Endodermal cell (in vitro differentiated cells): ENCODE measurements around the gene GAL3ST2. TPM values are rescaled to one million over a fixed set of nuclear protein-coding genes. Genes with fewer than 3 reads are reported as not detected.

ENCODE experiments used
- DNase-seq: peaks from one replicate; pipeline ENCODE4 v3.0.0-alpha.2; 2017
- H3K27ac ChIP-seq: 2 replicates; pipeline ENCODE4 v1.5.1; 2013; ENCODE audit warnings: mild to moderate bottlenecking, low read depth, low read length, moderate library complexity
- H3K27me3 ChIP-seq: 2 replicates; pipeline ENCODE4 v1.6.1; 2013; ENCODE audit warnings: mild to moderate bottlenecking, low read length, moderate library complexity; ENCODE audit not compliant: insufficient read depth, control insufficient read depth, poor library complexity, severe bottlenecking
- H3K36me3 ChIP-seq: 2 replicates; pipeline ENCODE4 v1.7.0; 2013; ENCODE audit warnings: mild to moderate bottlenecking, low read length, moderate library complexity; ENCODE audit not compliant: control insufficient read depth, insufficient read depth
- H3K4me1 ChIP-seq: one replicate; pipeline ENCODE4 v1.7.0; 2013; ENCODE audit warnings: low read length; ENCODE audit not compliant: control insufficient read depth, insufficient read depth
- H3K4me3 ChIP-seq: 2 replicates; pipeline ENCODE4 v1.5.1; 2013; ENCODE audit warnings: mild to moderate bottlenecking, low read length, moderate library complexity
- H3K9ac ChIP-seq: 2 replicates; pipeline ENCODE4 v1.6.1; 2013; ENCODE audit warnings: mild to moderate bottlenecking, low read length, moderate library complexity; ENCODE audit not compliant: poor library complexity, severe bottlenecking; ENCODE audit errors: extremely low read depth
- H3K9me3 ChIP-seq: 2 replicates; pipeline ENCODE4 v1.6.1; 2013; ENCODE audit warnings: mild to moderate bottlenecking, low read length, moderate library complexity; ENCODE audit not compliant: control insufficient read depth
- H3K27ac Mint-ChIP-seq: 2 replicates; pipeline ENCODE4 v1.8.0; 2020; ENCODE audit warnings: mixed read lengths
- H3K27me3 Mint-ChIP-seq: 2 replicates; pipeline ENCODE4 v1.8.0; 2021; ENCODE audit warnings: mild to moderate bottlenecking, mixed read lengths; ENCODE audit not compliant: insufficient read depth
- H3K36me3 Mint-ChIP-seq: 2 replicates; pipeline ENCODE4 v1.8.0; 2020; ENCODE audit warnings: low read depth, mixed read lengths
- H3K4me1 Mint-ChIP-seq: 2 replicates; pipeline ENCODE4 v1.8.0; 2020; ENCODE audit warnings: mixed read lengths
- H3K4me3 Mint-ChIP-seq: 2 replicates; pipeline ENCODE4 v1.8.0; 2020; ENCODE audit warnings: mild to moderate bottlenecking, moderate library complexity, mixed read lengths
- H3K9me3 Mint-ChIP-seq: 2 replicates; pipeline ENCODE4 v1.8.0; 2020; ENCODE audit warnings: mild to moderate bottlenecking, mixed read lengths
- WGBS, 2 experiments: methylation state at CpG; one replicate each; pipeline versions ENCODE4 v1.1.5 to v1.1.7; 2013; ENCODE audit warnings: missing lambda C conversion rate in 2 of 2, mixed read lengths in 1 of 2; ENCODE audit not compliant: insufficient coverage in 1 of 2, insufficient read length in 1 of 2; 5-methylcytosine and 5-hydroxymethylcytosine counted together
- total RNA-seq, 2 donors: library from RNA; stranded (reverse); fragmentation: NEBNext Ultra II Directional in 1 of 2; extraction: Animal tissue kit (Norgen Biotek cat#: 25700) in 1 of 2; gene quantifications; 2 replicates in 1 of 2; 3 replicates in 1 of 2; pipeline ENCODE4 v1.2.1, GENCODE V29; 2021
- TF ChIP-seq, protein P1 (sequence below): fragments of 200-600 bp; sonication (generic); conservative IDR thresholded peaks from 2 replicates; pipeline ENCODE4 v1.5.0; 2021; ENCODE audit warnings: antibody characterized with exemption, mild to moderate bottlenecking

The GAL3ST2 gene
- total RNA-seq, 2 donors from 2014 or later: 0.57 to 0.91 TPM

DNA sequence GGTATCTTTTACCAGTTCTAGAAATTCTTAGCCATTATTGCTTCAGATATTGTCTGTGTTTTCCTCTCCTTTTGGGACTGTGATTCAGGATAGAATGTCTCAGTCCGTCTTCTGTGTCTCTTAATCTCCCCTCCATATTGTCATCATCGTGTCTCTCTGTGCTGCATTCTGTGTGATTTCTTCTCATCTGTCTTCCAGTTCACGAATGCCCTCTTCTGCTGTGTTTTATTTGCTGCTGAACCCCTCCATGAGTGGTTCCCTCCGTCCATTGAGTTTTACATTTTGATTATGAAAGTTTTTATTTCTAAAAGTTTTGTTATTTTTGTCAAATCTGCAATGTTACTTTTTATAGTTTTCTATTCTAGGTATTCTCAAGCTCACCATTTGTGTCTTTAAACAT is 30.5 kb upstream of the GAL3ST2 start:
- H3K4me3 ChIP-seq: no peak overlapping the region
- no peak overlapping the region for H3K27ac ChIP-seq
- peaks cover 7% of the 10 kb centered on the region for H3K9me3 ChIP-seq
- Mint-ChIP-seq H3K9me3 (peaks cover 15% of the 10 kb centered on the region), H3K27ac (no peak overlapping the region), H3K27me3 (no peaks in the 10 kb centered on the region), H3K4me1 (no peaks in the 10 kb centered on the region), H3K36me3 (peaks cover 48% of the 10 kb centered on the region), H3K4me3 (no peak overlapping the region)
- 94 to 100% methylated on average over 3 to 4 of the region's 4 CpGs for WGBS, 2 experiments
- H3K9ac ChIP-seq: no peak overlapping the region
- DNase-seq: no peak
- H3K36me3 ChIP-seq: peaks cover 23% of the 10 kb centered on the region
- H3K4me1 ChIP-seq: no peaks in the 10 kb centered on the region
- H3K27me3 ChIP-seq: no peaks in the 10 kb centered on the region
- TF ChIP-seq, protein P1, sequence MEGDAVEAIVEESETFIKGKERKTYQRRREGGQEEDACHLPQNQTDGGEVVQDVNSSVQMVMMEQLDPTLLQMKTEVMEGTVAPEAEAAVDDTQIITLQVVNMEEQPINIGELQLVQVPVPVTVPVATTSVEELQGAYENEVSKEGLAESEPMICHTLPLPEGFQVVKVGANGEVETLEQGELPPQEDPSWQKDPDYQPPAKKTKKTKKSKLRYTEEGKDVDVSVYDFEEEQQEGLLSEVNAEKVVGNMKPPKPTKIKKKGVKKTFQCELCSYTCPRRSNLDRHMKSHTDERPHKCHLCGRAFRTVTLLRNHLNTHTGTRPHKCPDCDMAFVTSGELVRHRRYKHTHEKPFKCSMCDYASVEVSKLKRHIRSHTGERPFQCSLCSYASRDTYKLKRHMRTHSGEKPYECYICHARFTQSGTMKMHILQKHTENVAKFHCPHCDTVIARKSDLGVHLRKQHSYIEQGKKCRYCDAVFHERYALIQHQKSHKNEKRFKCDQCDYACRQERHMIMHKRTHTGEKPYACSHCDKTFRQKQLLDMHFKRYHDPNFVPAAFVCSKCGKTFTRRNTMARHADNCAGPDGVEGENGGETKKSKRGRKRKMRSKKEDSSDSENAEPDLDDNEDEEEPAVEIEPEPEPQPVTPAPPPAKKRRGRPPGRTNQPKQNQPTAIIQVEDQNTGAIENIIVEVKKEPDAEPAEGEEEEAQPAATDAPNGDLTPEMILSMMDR: no peak

DNA sequence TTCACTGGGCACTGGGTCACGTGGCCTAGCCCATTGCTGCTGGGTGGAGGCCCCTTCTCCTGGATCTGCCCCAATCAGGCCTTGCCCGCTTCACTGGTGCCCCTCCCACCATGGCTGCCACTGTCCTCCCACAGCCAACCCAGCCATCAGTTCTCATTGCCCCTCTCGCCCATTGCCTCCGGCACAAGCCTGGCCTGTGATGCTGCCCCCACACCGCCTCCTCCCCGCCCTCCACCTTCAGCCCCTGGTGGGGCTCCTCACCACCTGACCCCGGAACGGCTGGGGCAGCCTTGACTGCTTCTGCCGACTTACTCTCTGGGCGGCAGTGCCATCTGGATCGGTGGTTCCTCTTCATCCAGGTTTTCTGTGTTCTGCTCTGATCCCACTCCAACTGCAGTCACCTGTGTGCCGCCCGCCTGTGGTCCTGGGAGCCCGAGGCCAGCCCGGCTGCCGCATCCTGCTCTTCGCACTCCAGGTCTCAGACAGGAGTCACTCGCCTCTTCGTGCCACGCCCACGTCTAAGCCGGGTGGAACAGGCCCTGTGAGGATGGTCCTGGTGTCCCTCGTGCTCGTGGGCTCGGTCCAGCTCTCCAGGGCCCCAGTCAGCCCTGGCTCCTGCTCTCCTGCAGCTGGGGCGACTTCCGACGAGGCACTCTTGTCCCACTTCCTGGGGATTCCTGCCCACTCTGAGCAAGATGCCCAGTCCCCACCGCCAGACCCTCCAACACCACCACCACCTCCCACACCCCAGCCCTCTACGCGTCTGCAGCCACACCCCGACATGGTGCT is 28.0 kb upstream of the GAL3ST2 start:
- Mint-ChIP-seq H3K27ac (no peak overlapping the region), H3K36me3 (peaks cover 56% of the 10 kb centered on the region), H3K9me3 (peaks cover 15% of the 10 kb centered on the region), H3K4me3 (no peak overlapping the region), H3K27me3 (no peaks in the 10 kb centered on the region), H3K4me1 (no peaks in the 10 kb centered on the region)
- TF ChIP-seq, protein P1: no peak
- Histone ChIP-seq H3K4me3 (no peak overlapping the region), H3K27ac (no peak overlapping the region), H3K9me3 (peaks cover 7% of the 10 kb centered on the region), H3K4me1 (no peaks in the 10 kb centered on the region), H3K9ac (no peak overlapping the region), H3K36me3 (peaks cover 20% of the 10 kb centered on the region), H3K27me3 (no peaks in the 10 kb centered on the region)
- no peak for DNase-seq
- 93% methylated on average over 20 to 32 of the region's 32 CpGs for WGBS, 2 experiments

DNA sequence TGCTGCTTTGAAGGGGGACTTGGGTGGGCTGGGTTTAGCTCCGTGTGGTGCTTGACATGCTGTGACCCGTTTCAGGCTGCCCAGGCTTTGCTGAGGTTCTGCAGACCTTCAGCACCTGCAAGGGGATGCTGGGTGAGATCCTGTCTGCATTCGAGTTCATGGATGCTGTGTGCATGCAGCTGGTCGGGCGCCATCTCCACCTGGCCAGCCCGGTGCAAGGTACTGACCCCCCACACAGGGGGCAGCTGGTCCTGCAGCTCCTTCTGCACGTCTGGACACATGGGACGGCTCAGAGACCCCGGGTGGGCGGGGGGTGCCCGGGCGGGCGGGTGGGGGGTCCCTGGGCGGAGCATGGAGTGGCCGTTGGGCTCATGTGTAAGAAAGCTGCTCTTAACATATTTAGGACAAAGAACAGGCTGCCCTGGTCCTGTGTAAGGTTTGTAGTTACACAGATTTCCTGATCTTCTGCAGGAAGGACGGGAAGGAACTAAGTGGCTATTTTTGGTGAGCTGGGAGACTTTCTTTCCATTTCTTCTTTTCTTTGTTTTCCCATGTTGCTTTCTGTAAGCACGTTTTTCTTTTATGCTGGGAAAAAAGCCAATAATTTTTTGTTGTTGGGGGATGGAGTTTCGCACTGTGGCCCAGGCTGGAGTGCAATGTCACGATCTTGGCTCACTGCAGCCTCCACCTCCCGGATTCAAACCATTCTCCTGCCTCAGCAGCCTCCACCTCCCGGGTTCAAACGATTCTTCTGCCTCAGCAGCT is 26.4 kb upstream of the GAL3ST2 start:
- Histone ChIP-seq H3K9me3 (peaks cover 7% of the 10 kb centered on the region), H3K9ac (no peak overlapping the region), H3K4me1 (no peaks in the 10 kb centered on the region), H3K27ac (no peak overlapping the region), H3K27me3 (no peaks in the 10 kb centered on the region), H3K36me3 (peaks cover 8% of the 10 kb centered on the region), H3K4me3 (no peak overlapping the region)
- no peak for DNase-seq
- Mint-ChIP-seq H3K4me3 (no peak overlapping the region), H3K36me3 (peaks cover 54% of the 10 kb centered on the region), H3K9me3 (peaks cover 15% of the 10 kb centered on the region), H3K4me1 (no peaks in the 10 kb centered on the region), H3K27ac (no peak overlapping the region), H3K27me3 (no peaks in the 10 kb centered on the region)
- TF ChIP-seq, protein P1: no peak
- 94 to 100% methylated on average over 7 to 22 of the region's 22 CpGs for WGBS, 2 experiments
